Tibial artery (tissue), 4 donors: ENCODE results near the gene DIS3L2.

Experiments
- DNase-seq, 2 donors: peaks; one replicate each; pipeline ENCODE4 v3.0.0-alpha.2; 2019
- H3K27ac ChIP-seq, 2 donors: fragments of 200-600 bp; sonication (generic) in 1 of 2; 1 replicate in 1 of 2; 2 replicates in 1 of 2; pipeline ENCODE4 v1.5.1; 2018 to 2019; ENCODE audit warnings: mild to moderate bottlenecking in 1 of 2
- H3K27me3 ChIP-seq, 2 donors: fragments of 200-600 bp; sonication (generic) in 1 of 2; one replicate each; pipeline versions ENCODE4 v1.5.1 to v1.6.0; 2016 to 2019
- H3K36me3 ChIP-seq, 3 donors: fragments of 200-600 bp; sonication (generic) in 2 of 3; one replicate each; pipeline ENCODE4 v1.5.1; 2016 to 2019; ENCODE audit warnings: mild to moderate bottlenecking in 2 of 3
- H3K4me1 ChIP-seq, 4 donors: fragments of 200-600 bp; sonication (generic) in 2 of 4; 1 replicate in 3 of 4; 2 replicates in 1 of 4; pipeline ENCODE4 v1.5.1; 2016 to 2019
- H3K4me3 ChIP-seq, 2 donors: fragments of 200-600 bp; sonication (generic) in 1 of 2; 1 replicate in 1 of 2; 2 replicates in 1 of 2; pipeline ENCODE4 v1.5.1; 2018 to 2019; ENCODE audit warnings: mild to moderate bottlenecking in 2 of 2
- H3K9me3 ChIP-seq, 3 donors: fragments of 200-600 bp; sonication (generic) in 1 of 3; one replicate each; pipeline ENCODE4 v1.5.1; 2016 to 2019
- intact Hi-C: fragments of 100-400 bp; cut with DNase I; formaldehyde crosslinking; loops from one replicate; pipeline ENCODE4 v1.15.0; 2023; ENCODE audit warnings: low total_unique reads
- TF ChIP-seq, protein P1 (sequence below), 2 experiments: fragments of 200-600 bp in 1 of 2; fragments of 450-650 bp in 1 of 2; IDR thresholded peaks; one replicate each; pipeline ENCODE4 v1.5.1; 2017 to 2019; ENCODE audit warnings: antibody characterized with exemption in 2 of 2, mild to moderate bottlenecking in 1 of 2, moderate library complexity in 1 of 2

Gene DIS3L2

DNA sequence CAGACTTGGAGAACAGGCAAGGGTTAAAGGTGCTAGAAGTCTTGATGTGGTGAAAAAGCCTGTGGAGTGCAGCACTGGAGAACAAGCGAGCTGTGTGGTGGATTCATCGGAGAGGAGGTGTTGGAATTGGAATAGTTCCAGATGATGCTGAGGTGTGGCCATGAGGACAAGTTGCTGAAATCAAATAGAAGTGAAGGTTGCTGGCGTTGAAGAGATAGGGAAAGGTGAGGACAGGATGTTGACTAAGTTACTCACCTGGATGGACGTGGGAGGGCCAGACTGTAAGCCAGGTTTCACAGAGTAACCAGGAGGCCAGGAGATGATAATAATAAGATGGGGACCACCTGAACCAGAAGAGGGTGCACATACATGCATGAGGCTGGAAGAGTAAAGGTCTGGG lies 173.4 kb downstream of the DIS3L2 start:
- Histone ChIP-seq H3K27me3 (no peaks in the 10 kb centered on the region), H3K36me3 (peaks cover 15 to 25% (median 21%) of the 10 kb centered on the region in 3 donors), H3K4me1 (no peaks in the 10 kb centered on the region), H3K9me3 (no peaks in the 10 kb centered on the region), H3K27ac (no peak overlapping the region), H3K4me3 (no peak overlapping the region)
- intact Hi-C loops, result loop anchor here (5.0 kb wide), 1 partner anchor 208 kb away; the partner anchor contains the start of gene NPPC
- no peak for DNase-seq
- TF ChIP-seq, protein P1, sequence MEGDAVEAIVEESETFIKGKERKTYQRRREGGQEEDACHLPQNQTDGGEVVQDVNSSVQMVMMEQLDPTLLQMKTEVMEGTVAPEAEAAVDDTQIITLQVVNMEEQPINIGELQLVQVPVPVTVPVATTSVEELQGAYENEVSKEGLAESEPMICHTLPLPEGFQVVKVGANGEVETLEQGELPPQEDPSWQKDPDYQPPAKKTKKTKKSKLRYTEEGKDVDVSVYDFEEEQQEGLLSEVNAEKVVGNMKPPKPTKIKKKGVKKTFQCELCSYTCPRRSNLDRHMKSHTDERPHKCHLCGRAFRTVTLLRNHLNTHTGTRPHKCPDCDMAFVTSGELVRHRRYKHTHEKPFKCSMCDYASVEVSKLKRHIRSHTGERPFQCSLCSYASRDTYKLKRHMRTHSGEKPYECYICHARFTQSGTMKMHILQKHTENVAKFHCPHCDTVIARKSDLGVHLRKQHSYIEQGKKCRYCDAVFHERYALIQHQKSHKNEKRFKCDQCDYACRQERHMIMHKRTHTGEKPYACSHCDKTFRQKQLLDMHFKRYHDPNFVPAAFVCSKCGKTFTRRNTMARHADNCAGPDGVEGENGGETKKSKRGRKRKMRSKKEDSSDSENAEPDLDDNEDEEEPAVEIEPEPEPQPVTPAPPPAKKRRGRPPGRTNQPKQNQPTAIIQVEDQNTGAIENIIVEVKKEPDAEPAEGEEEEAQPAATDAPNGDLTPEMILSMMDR (IDR thresholded peaks at IDR 0.05), result no peak

DNA sequence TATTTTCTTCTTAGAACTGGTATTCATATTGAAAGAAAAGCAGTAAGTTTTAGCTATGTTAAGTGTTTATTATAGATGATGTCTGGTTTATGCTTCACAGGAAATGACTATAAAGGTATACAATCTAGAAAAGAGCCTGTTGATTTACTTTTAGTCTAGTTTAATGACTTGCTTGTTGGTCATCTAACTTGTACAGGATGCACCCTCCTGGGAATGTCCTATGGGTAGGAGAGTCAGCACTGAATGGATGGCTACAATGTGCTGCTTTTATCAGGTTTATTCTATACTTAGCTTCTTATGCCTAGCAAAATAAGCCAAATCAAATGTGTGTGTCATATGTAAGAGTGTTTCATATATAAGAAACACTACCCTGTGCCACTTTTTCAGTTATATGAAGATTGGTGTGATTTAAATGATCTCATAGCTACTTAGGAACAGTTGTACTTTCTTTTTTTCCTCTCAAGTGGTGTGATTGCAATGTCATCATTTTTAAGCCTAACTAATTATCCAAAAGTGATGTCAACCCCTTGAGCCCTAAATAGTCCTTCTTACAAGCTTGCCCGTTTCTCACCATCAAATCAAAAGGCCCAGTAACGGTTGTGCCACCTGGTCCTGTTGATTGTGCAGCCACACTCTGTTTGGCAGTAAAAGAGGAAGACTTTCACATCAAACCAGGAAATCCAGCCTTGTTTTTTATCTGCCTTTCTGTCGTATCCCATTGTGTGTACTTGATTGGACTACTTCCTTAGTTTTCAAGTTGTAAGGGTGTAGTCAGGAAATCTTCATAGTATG lies 176.0 kb downstream of the DIS3L2 start:
- no peak overlapping the region for H3K27ac ChIP-seq
- H3K9me3 ChIP-seq, result no peaks in the 10 kb centered on the region
- DNase-seq, result no peak
- TF ChIP-seq, protein P1 (IDR thresholded peaks at IDR 0.05), result no peak
- intact Hi-C loops, result loop anchor here (5.0 kb wide), 1 partner anchor 210 kb away; the partner anchor contains the start of gene NPPC
- no peaks in the 10 kb centered on the region for H3K27me3 ChIP-seq
- peaks cover 6 to 11% (median 7%) of the 10 kb centered on the region in 3 donors for H3K36me3 ChIP-seq
- no peaks in the 10 kb centered on the region for H3K4me1 ChIP-seq
- no peak overlapping the region for H3K4me3 ChIP-seq

DNA sequence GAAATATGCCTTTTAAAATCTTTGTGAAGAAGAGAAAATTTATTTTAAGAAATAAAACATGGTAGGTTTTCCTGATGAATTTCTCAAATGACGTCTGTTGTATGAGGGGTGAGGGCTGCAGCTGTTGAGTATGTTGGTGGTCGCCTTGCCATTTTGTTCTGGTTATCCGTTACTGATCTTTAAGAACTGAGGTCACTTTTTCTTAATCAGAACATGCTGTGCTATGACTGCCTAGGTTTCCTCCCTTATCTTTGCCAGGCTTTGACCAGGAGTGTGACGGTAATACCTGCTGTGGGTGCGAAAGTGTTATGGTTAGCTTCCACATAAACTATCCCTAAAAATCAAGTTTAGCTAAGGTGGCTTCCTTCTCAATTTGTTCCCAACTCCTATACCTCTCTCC lies 176.9 kb downstream of the DIS3L2 start:
- intact Hi-C loops, result loop anchor here (5.0 kb wide), 1 partner anchor 211 kb away; the partner anchor contains the start of gene NPPC
- Histone ChIP-seq H3K27ac (no peak overlapping the region), H3K36me3 (peaks cover 0 to 5% (median 0%) of the 10 kb centered on the region in 3 donors), H3K27me3 (no peaks in the 10 kb centered on the region), H3K4me1 (no peaks in the 10 kb centered on the region), H3K4me3 (no peak overlapping the region), H3K9me3 (no peaks in the 10 kb centered on the region)
- TF ChIP-seq, protein P1 (IDR thresholded peaks at IDR 0.05), result no peak
- DNase-seq, result no peak

DNA sequence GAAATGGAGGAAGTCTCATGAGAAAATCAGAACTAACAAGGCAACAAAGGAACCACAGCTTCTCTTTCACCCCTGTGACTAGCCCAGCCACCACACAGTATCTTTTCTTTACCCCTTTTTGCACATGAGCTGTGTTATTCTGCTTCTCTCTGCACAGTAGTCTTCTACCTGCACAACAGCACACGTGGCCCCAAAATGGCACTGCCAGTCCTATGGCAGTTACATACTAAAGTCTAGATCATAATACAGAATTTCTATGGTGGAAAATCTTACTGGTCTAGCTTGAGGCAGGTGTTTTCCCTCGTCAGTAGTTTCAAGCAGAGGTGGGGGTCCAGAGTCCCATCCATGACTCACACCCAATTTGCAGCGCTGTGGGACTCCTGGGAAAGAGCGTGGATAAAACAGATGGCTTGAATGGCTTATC lies 177.7 kb downstream of the DIS3L2 start:
- H3K27ac ChIP-seq, result no peak overlapping the region
- no peaks in the 10 kb centered on the region for H3K9me3 ChIP-seq
- TF ChIP-seq, protein P1 (IDR thresholded peaks at IDR 0.05), result no peak
- no peaks in the 10 kb centered on the region for H3K4me1 ChIP-seq
- peaks cover 0 to 5% (median 0%) of the 10 kb centered on the region in 3 donors for H3K36me3 ChIP-seq
- no peaks in the 10 kb centered on the region for H3K27me3 ChIP-seq
- intact Hi-C loops, result loop anchor here (5.0 kb wide), 1 partner anchor 212 kb away; the partner anchor contains the start of gene NPPC
- no peak for DNase-seq
- H3K4me3 ChIP-seq, result no peak overlapping the region

DNA sequence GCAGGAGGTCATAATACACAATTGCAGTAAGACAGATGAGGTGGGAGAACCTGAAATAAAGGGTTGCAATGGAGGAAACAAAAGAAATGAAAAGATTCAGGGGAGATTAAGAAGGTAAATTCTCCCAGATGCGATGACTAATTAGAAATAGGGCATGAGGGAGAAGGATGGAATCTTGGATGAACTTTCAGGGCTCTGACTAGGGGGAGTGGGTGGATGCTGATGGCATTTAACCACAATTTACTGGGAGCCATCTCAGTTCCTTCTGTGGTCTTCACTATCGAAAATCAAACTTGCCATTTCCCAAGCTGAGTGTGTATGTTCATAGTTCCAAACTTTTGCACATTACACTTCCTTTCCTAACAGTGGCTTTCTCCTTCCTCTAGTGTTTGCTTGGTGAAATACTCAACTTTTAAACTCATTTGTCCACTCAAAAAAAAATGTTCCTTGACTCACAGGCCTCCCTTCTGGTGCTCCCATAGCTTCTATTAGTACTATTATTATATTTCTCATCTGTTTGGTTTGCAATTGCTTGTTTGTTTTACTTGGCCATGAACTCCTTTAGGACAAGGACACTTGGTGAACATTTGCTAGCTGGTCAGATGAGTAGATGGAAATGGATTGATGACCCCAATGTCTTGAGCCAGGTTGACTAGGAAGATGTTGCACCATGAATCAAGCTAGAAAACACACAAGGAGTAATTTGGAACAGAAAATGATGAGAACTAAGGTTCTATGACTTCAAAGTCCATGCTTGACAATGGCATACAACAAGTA lies 178.5 kb downstream of the DIS3L2 start:
- DNase-seq, result no peak
- H3K36me3 ChIP-seq, result peaks cover 0 to 5% (median 0%) of the 10 kb centered on the region in 3 donors
- no peaks in the 10 kb centered on the region for H3K4me1 ChIP-seq
- H3K9me3 ChIP-seq, result no peaks in the 10 kb centered on the region
- no peak overlapping the region for H3K4me3 ChIP-seq
- intact Hi-C loops, result loop anchor here (5.0 kb wide), 1 partner anchor 213 kb away; the partner anchor contains the start of gene NPPC
- no peak overlapping the region for H3K27ac ChIP-seq
- H3K27me3 ChIP-seq, result no peaks in the 10 kb centered on the region
- TF ChIP-seq, protein P1 (IDR thresholded peaks at IDR 0.05), result no peak
